Skeletal muscle satellite cell (primary cell): ENCODE data around the gene NOC4L.

Experiments
- H3K27me3 ChIP-seq: 2 replicates; pipeline ENCODE4 v1.7.0; 2013; ENCODE audit warnings: low read length; ENCODE audit not compliant: control insufficient read depth, insufficient read depth
- H3K36me3 ChIP-seq: 2 replicates; pipeline ENCODE4 v1.7.0; 2013; ENCODE audit warnings: mild to moderate bottlenecking, control low read depth, low read length; ENCODE audit not compliant: insufficient read depth
- H3K4me1 ChIP-seq: 2 replicates; pipeline ENCODE4 v1.7.0; 2013; ENCODE audit warnings: low read length; ENCODE audit not compliant: control insufficient read depth, insufficient read depth
- H3K4me2 ChIP-seq: 2 replicates; pipeline ENCODE4 v1.7.0; 2013; ENCODE audit warnings: mild to moderate bottlenecking, low read length
- H3K4me3 ChIP-seq: 2 replicates; pipeline ENCODE4 v1.7.0; 2013; ENCODE audit warnings: low read length
- H3K9ac ChIP-seq: 2 replicates; pipeline ENCODE4 v1.7.0; 2013; ENCODE audit warnings: mild to moderate bottlenecking, low read depth, low read length, moderate library complexity
- H3K9me3 ChIP-seq: replicated peaks from 2 replicates; pipeline ENCODE4 v1.7.0; 2013; ENCODE audit warnings: mild to moderate bottlenecking, control low read depth, low read length

Gene NOC4L

GRCh38 chr12:132182711-132183365 is 38.6 kb downstream of the NOC4L start:
- no peaks in the 10 kb centered on the region for H3K9me3 ChIP-seq
- H3K36me3 ChIP-seq, result no peaks in the 10 kb centered on the region
- H3K4me2 ChIP-seq, result no peak overlapping the region
- H3K27me3 ChIP-seq, result peaks cover 80% of the 10 kb centered on the region
- H3K4me1 ChIP-seq, result peaks cover 6% of the 10 kb centered on the region
- no peak overlapping the region for H3K4me3 ChIP-seq
- no peak overlapping the region for H3K9ac ChIP-seq

- Histone ChIP-seq H3K9me3 (no peaks in the 10 kb centered on the region), H3K4me1 (peaks cover 10% of the 10 kb centered on the region), H3K4me3 (no peak overlapping the region), H3K36me3 (no peaks in the 10 kb centered on the region), H3K4me2 (no peak overlapping the region), H3K9ac (no peak overlapping the region), H3K27me3 (peaks cover 68% of the 10 kb centered on the region)
Measured at GRCh38 chr12:132185705-132186104, 41.4 kb downstream of the NOC4L start.

- Histone ChIP-seq H3K9me3 (no peaks in the 10 kb centered on the region), H3K4me1 (peaks cover 10% of the 10 kb centered on the region), H3K4me2 (no peak overlapping the region), H3K36me3 (no peaks in the 10 kb centered on the region), H3K9ac (no peak overlapping the region), H3K4me3 (no peak overlapping the region), H3K27me3 (peaks cover 63% of the 10 kb centered on the region)
Measured at GRCh38 chr12:132186208-132186856, 42.1 kb downstream of the NOC4L start.

- Histone ChIP-seq H3K36me3 (no peaks in the 10 kb centered on the region), H3K4me1 (peaks cover 10% of the 10 kb centered on the region), H3K4me3 (no peak overlapping the region), H3K27me3 (peaks cover 63% of the 10 kb centered on the region), H3K9me3 (no peaks in the 10 kb centered on the region), H3K4me2 (no peak overlapping the region), H3K9ac (no peak overlapping the region)
Measured at GRCh38 chr12:132186857-132187620, 42.8 kb downstream of the NOC4L start.

GRCh38 chr12:132187646-132188450 is 43.6 kb downstream of the NOC4L start:
- Histone ChIP-seq H3K36me3 (no peaks in the 10 kb centered on the region), H3K27me3 (peaks cover 57% of the 10 kb centered on the region), H3K9me3 (no peaks in the 10 kb centered on the region), H3K4me3 (no peak overlapping the region), H3K9ac (no peak overlapping the region), H3K4me1 (peaks cover 10% of the 10 kb centered on the region), H3K4me2 (no peak overlapping the region)

- no peak overlapping the region for H3K4me3 ChIP-seq
- H3K9ac ChIP-seq, result no peak overlapping the region
- H3K4me1 ChIP-seq, result peaks cover 10% of the 10 kb centered on the region
- H3K36me3 ChIP-seq, result no peaks in the 10 kb centered on the region
- peaks cover 3% of the 10 kb centered on the region for H3K9me3 ChIP-seq
- peaks cover 51% of the 10 kb centered on the region for H3K27me3 ChIP-seq
- H3K4me2 ChIP-seq, result no peak overlapping the region
Measured at GRCh38 chr12:132188451-132188901, 44.2 kb downstream of the NOC4L start.

- H3K4me2 ChIP-seq, result peak overlapping the region; percentile 98
- no peaks in the 10 kb centered on the region for H3K36me3 ChIP-seq
- H3K4me3 ChIP-seq, result peak overlapping the region; percentile 66
- peaks cover 6% of the 10 kb centered on the region for H3K9me3 ChIP-seq
- H3K27me3 ChIP-seq, result peaks cover 47% of the 10 kb centered on the region
- peaks cover 10% of the 10 kb centered on the region for H3K4me1 ChIP-seq
- peak overlapping the region; percentile 64 for H3K9ac ChIP-seq
Measured at GRCh38 chr12:132188916-132189325, 44.7 kb downstream of the NOC4L start.

- Histone ChIP-seq H3K4me2 (peak overlapping the region; percentile 98), H3K9ac (peak overlapping the region; percentile 64), H3K4me1 (peaks cover 10% of the 10 kb centered on the region), H3K4me3 (peak overlapping the region; percentile 66), H3K27me3 (peaks cover 41% of the 10 kb centered on the region), H3K36me3 (no peaks in the 10 kb centered on the region), H3K9me3 (peaks cover 11% of the 10 kb centered on the region)
Measured at GRCh38 chr12:132189378-132190011, 45.2 kb downstream of the NOC4L start.

GRCh38 chr12:132190012-132190755 is 45.9 kb downstream of the NOC4L start:
- H3K9ac ChIP-seq, result peak overlapping the region; percentile 64
- H3K9me3 ChIP-seq, result peaks cover 11% of the 10 kb centered on the region
- H3K4me3 ChIP-seq, result peak overlapping the region; percentile 66
- H3K27me3 ChIP-seq, result peaks cover 36% of the 10 kb centered on the region
- H3K4me2 ChIP-seq, result peak overlapping the region; percentile 98
- H3K36me3 ChIP-seq, result no peaks in the 10 kb centered on the region
- peaks cover 10% of the 10 kb centered on the region for H3K4me1 ChIP-seq

- peaks cover 10% of the 10 kb centered on the region for H3K4me1 ChIP-seq
- peaks cover 11% of the 10 kb centered on the region for H3K9me3 ChIP-seq
- no peak overlapping the region for H3K9ac ChIP-seq
- peaks cover 33% of the 10 kb centered on the region for H3K27me3 ChIP-seq
- no peak overlapping the region for H3K4me3 ChIP-seq
- H3K4me2 ChIP-seq, result no peak overlapping the region
- no peaks in the 10 kb centered on the region for H3K36me3 ChIP-seq
Measured at GRCh38 chr12:132190834-132191500, 46.7 kb downstream of the NOC4L start.
